T-cell (primary cell): ENCODE results near the gene UNC13C. TPM values are rescaled to one million over a fixed set of nuclear protein-coding genes. Genes with fewer than 3 reads are reported as not detected.

ENCODE experiments used
- ATAC-seq, 4 experiments: fragments of 200-7000 bp in 3 of 4; fragments of 150-1000 bp in 1 of 4; cut with Tn5 transposase; replicated peaks in 1 of 4; 1 replicate in 3 of 4; 2 replicates in 1 of 4; pipeline ENCODE4 v1.10.0; 2021; ENCODE audit warnings: moderate library complexity in 3 of 4, mild to moderate bottlenecking in 2 of 4, moderate number of reproducible peaks in 1 of 4
- CTCF ChIA-PET, 2 donors: fragments of 300-600 bp; sonication (Branson Sonifier 250); formaldehyde crosslinking; loops; one replicate each; lab custom pipeline; 2022; ENCODE audit warnings: antibody characterized with exemption in 2 of 2; lab: Charles Lee
- POLR2A ChIA-PET, 2 donors: fragments of 300-600 bp; sonication (Branson Sonifier 250); formaldehyde crosslinking; loops; one replicate each; lab custom pipeline; 2022; ENCODE audit warnings: antibody characterized with exemption in 2 of 2; lab: Charles Lee
- DNase-seq, 35 experiments: peaks; one replicate each; pipeline versions ENCODE4 v3.0.0 to v3.0.0-alpha.2; 2013 to 2023
- H3K27ac ChIP-seq: one replicate; pipeline ENCODE4 v1.5.1; 2013; ENCODE audit warnings: low read length
- H3K27me3 ChIP-seq, 2 experiments: replicated peaks in 1 of 2; 1 replicate in 1 of 2; 2 replicates in 1 of 2; pipeline versions ENCODE4 v1.6.1 to v1.7.0; 2013; ENCODE audit warnings: low read length in 1 of 2, mixed read lengths in 1 of 2; ENCODE audit not compliant: control insufficient read depth in 2 of 2, insufficient read depth in 2 of 2; ENCODE audit errors: extremely low read depth in 1 of 2
- H3K36me3 ChIP-seq, 2 donors: 1 replicate in 1 of 2; 2 replicates in 1 of 2; pipeline versions ENCODE4 v1.6.1 to v1.7.0; 2013; ENCODE audit warnings: low read length in 1 of 2; ENCODE audit not compliant: control insufficient read depth in 2 of 2, insufficient read depth in 1 of 2; ENCODE audit errors: extremely low read depth in 1 of 2
- H3K4me1 ChIP-seq, 2 experiments: 1 replicate in 1 of 2; 2 replicates in 1 of 2; pipeline versions ENCODE4 v1.6.1 to v1.7.0; 2013; ENCODE audit warnings: low read length in 2 of 2, mixed read lengths in 1 of 2; ENCODE audit not compliant: insufficient read depth in 2 of 2, control insufficient read depth in 1 of 2; ENCODE audit errors: extremely low read depth in 1 of 2
- H3K4me3 ChIP-seq, 2 donors: 1 replicate in 1 of 2; 2 replicates in 1 of 2; pipeline versions ENCODE4 v1.5.1 to v1.7.0; 2013; ENCODE audit warnings: mild to moderate bottlenecking in 2 of 2, low read length in 1 of 2, moderate library complexity in 1 of 2; ENCODE audit not compliant: control insufficient read depth in 1 of 2; ENCODE audit errors: extremely low read depth in 1 of 2
- H3K9me3 ChIP-seq: 2 replicates; pipeline ENCODE4 v1.7.0; 2013
- H3K27ac Mint-ChIP-seq, 2 donors: one replicate each; pipeline ENCODE4 v1.8.0; 2020 to 2021; ENCODE audit warnings: mild to moderate bottlenecking in 2 of 2, mixed read lengths in 2 of 2
- H3K27me3 Mint-ChIP-seq, 2 donors: one replicate each; pipeline ENCODE4 v1.8.0; 2021 to 2022; ENCODE audit warnings: mixed read lengths in 2 of 2
- H3K36me3 Mint-ChIP-seq: one replicate; pipeline ENCODE4 v1.8.0; 2021; ENCODE audit warnings: mixed read lengths
- H3K4me1 Mint-ChIP-seq, 3 donors: one replicate each; pipeline ENCODE4 v1.8.0; 2020 to 2022; ENCODE audit warnings: mixed read lengths in 3 of 3, mild to moderate bottlenecking in 1 of 3
- H3K4me3 Mint-ChIP-seq, 3 donors: one replicate each; pipeline ENCODE4 v1.8.0; 2020 to 2022; ENCODE audit warnings: mild to moderate bottlenecking in 3 of 3, mixed read lengths in 3 of 3, moderate library complexity in 3 of 3
- H3K9me3 Mint-ChIP-seq, 3 donors: one replicate each; pipeline ENCODE4 v1.8.0; 2020 to 2022; ENCODE audit warnings: mixed read lengths in 3 of 3
- WGBS: methylation state at CpG from one replicate; pipeline ENCODE4 v1.1.5; 2013; ENCODE audit warnings: missing lambda C conversion rate; ENCODE audit not compliant: insufficient coverage; 5-methylcytosine and 5-hydroxymethylcytosine counted together
- total RNA-seq, 35 experiments: library from RNA in 6 of 35; stranded (reverse) in 6 of 35; fragments of 120-200 nt in 1 of 35; gene quantifications; one replicate each; pipeline versions ENCODE4 v1.2.1 to v1.2.4 and lab custom pipeline; 2013 to 2026

The UNC13C gene
- total RNA-seq, 5 donors from 2014 or later (not counting 1 experiment from before 2014, with no cell fraction given), result not detected

- no peaks in the 10 kb centered on the region for H3K27me3 ChIP-seq
- no peak for ATAC-seq
- Mint-ChIP-seq H3K27ac (no peak overlapping the region), H3K4me3 (no peak overlapping the region), H3K4me1 (no peaks in the 10 kb centered on the region), H3K27me3 (no peaks in the 10 kb centered on the region), H3K9me3 (peaks cover 0 to 23% (median 10%) of the 10 kb centered on the region in 3 donors), H3K36me3 (no peaks in the 10 kb centered on the region)
- 76% methylated on average over 3 of the region's 4 CpGs for WGBS
- no peaks in the 10 kb centered on the region for H3K4me1 ChIP-seq
- no peaks in the 10 kb centered on the region for H3K36me3 ChIP-seq
- POLR2A ChIA-PET, result no interaction called here
- no peaks in the 10 kb centered on the region for H3K9me3 ChIP-seq
- no peak for DNase-seq
- H3K27ac ChIP-seq, result no peak overlapping the region
- no peak overlapping the region for H3K4me3 ChIP-seq
- CTCF ChIA-PET, result no interaction called here
Measured at GRCh38 chr15:54226455-54226854, 248.2 kb downstream of the UNC13C start.

- POLR2A ChIA-PET, result no interaction called here
- Mint-ChIP-seq H3K4me3 (no peak overlapping the region), H3K4me1 (no peaks in the 10 kb centered on the region), H3K27ac (no peak overlapping the region), H3K9me3 (peaks cover 0 to 18% (median 6%) of the 10 kb centered on the region in 3 donors), H3K27me3 (no peaks in the 10 kb centered on the region), H3K36me3 (no peaks in the 10 kb centered on the region)
- CTCF ChIA-PET, result no interaction called here
- Histone ChIP-seq H3K27ac (no peak overlapping the region), H3K9me3 (no peaks in the 10 kb centered on the region), H3K4me1 (no peaks in the 10 kb centered on the region), H3K36me3 (no peaks in the 10 kb centered on the region), H3K27me3 (no peaks in the 10 kb centered on the region), H3K4me3 (no peak overlapping the region)
- no peak for DNase-seq
- no peak for ATAC-seq
- 85% methylated on average over 4 of the region's 4 CpGs for WGBS
Measured at GRCh38 chr15:54227569-54227968, 249.3 kb downstream of the UNC13C start.

- ATAC-seq (no peak), DNase-seq (no peak)
- no peaks in the 10 kb centered on the region for H3K36me3 ChIP-seq
- CTCF ChIA-PET, result no interaction called here
- H3K4me1 ChIP-seq, result no peaks in the 10 kb centered on the region
- H3K27me3 Mint-ChIP-seq, result no peaks in the 10 kb centered on the region
- H3K27me3 ChIP-seq, result no peaks in the 10 kb centered on the region
- no peak overlapping the region for H3K4me3 ChIP-seq
- no peak overlapping the region for H3K27ac Mint-ChIP-seq
- no peak overlapping the region for H3K27ac ChIP-seq
- H3K4me3 Mint-ChIP-seq, result no peak overlapping the region
- H3K9me3 ChIP-seq, result no peaks in the 10 kb centered on the region
- no peaks in the 10 kb centered on the region for H3K36me3 Mint-ChIP-seq
- WGBS, result no CpG with 5 or more reads among the region's 3 CpGs
- H3K9me3 Mint-ChIP-seq, result no peaks in the 10 kb centered on the region
- H3K4me1 Mint-ChIP-seq, result no peaks in the 10 kb centered on the region
- POLR2A ChIA-PET, result no interaction called here
Measured at GRCh38 chr15:54250326-54250725, 272.1 kb downstream of the UNC13C start.

GRCh38 chr15:54256190-54256589 lies 277.9 kb downstream of the UNC13C start:
- Mint-ChIP-seq H3K4me1 (no peaks in the 10 kb centered on the region), H3K9me3 (no peaks in the 10 kb centered on the region), H3K4me3 (no peak overlapping the region), H3K36me3 (no peaks in the 10 kb centered on the region), H3K27ac (no peak overlapping the region), H3K27me3 (no peaks in the 10 kb centered on the region)
- DNase-seq (no peak), ATAC-seq (no peak)
- no peaks in the 10 kb centered on the region for H3K36me3 ChIP-seq
- H3K4me1 ChIP-seq, result no peaks in the 10 kb centered on the region
- no peak overlapping the region for H3K4me3 ChIP-seq
- no peaks in the 10 kb centered on the region for H3K9me3 ChIP-seq
- CTCF ChIA-PET, result no interaction called here
- H3K27me3 ChIP-seq, result no peaks in the 10 kb centered on the region
- no CpG with 5 or more reads among the region's 6 CpGs for WGBS
- POLR2A ChIA-PET, result no interaction called here
- H3K27ac ChIP-seq, result no peak overlapping the region

- no peaks in the 10 kb centered on the region for H3K36me3 ChIP-seq
- Mint-ChIP-seq H3K9me3 (peaks cover 0 to 3% (median 0%) of the 10 kb centered on the region in 3 donors), H3K4me3 (no peak overlapping the region), H3K27me3 (no peaks in the 10 kb centered on the region), H3K36me3 (no peaks in the 10 kb centered on the region), H3K4me1 (no peaks in the 10 kb centered on the region), H3K27ac (no peak overlapping the region)
- no peak overlapping the region for H3K4me3 ChIP-seq
- H3K4me1 ChIP-seq, result no peaks in the 10 kb centered on the region
- ChIA-PET POLR2A (no interaction called here), CTCF (no interaction called here)
- H3K27me3 ChIP-seq, result no peaks in the 10 kb centered on the region
- ATAC-seq (no peak), DNase-seq (no peak)
- no peaks in the 10 kb centered on the region for H3K9me3 ChIP-seq
- no peak overlapping the region for H3K27ac ChIP-seq
- 70% methylated on average over 2 of the region's 3 CpGs for WGBS
Measured at GRCh38 chr15:54273928-54274327, 295.7 kb downstream of the UNC13C start.

GRCh38 chr15:54277834-54278233 lies 299.6 kb downstream of the UNC13C start:
- whole genome bisulfite sequencing, result no CpG with 5 or more reads among the region's 4 CpGs
- peaks cover 0 to 5% (median 0%) of the 10 kb centered on the region in 3 donors for H3K9me3 Mint-ChIP-seq
- no peaks in the 10 kb centered on the region for H3K36me3 Mint-ChIP-seq
- no peaks in the 10 kb centered on the region for H3K27me3 Mint-ChIP-seq
- Histone ChIP-seq H3K27me3 (no peaks in the 10 kb centered on the region), H3K36me3 (no peaks in the 10 kb centered on the region), H3K4me3 (no peak overlapping the region), H3K27ac (no peak overlapping the region), H3K9me3 (no peaks in the 10 kb centered on the region), H3K4me1 (no peaks in the 10 kb centered on the region)
- DNase-seq, result no peak
- no peak overlapping the region for H3K27ac Mint-ChIP-seq
- ChIA-PET POLR2A (no interaction called here), CTCF (no interaction called here)
- H3K4me1 Mint-ChIP-seq, result no peaks in the 10 kb centered on the region
- H3K4me3 Mint-ChIP-seq, result no peak overlapping the region
- ATAC-seq, result no peak

- Mint-ChIP-seq H3K4me3 (no peak overlapping the region), H3K4me1 (no peaks in the 10 kb centered on the region), H3K9me3 (peaks cover 0 to 5% (median 0%) of the 10 kb centered on the region in 3 donors), H3K27me3 (no peaks in the 10 kb centered on the region), H3K27ac (no peak overlapping the region), H3K36me3 (no peaks in the 10 kb centered on the region)
- H3K27me3 ChIP-seq, result no peaks in the 10 kb centered on the region
- H3K36me3 ChIP-seq, result no peaks in the 10 kb centered on the region
- H3K4me3 ChIP-seq, result no peak overlapping the region
- DNase-seq (no peak), ATAC-seq (no peak)
- H3K4me1 ChIP-seq, result no peaks in the 10 kb centered on the region
- ChIA-PET POLR2A (no interaction called here), CTCF (no interaction called here)
- no peak overlapping the region for H3K27ac ChIP-seq
- no CpG with 5 or more reads among the region's 7 CpGs for WGBS
- H3K9me3 ChIP-seq, result no peaks in the 10 kb centered on the region
Measured at GRCh38 chr15:54280726-54281125, 302.5 kb downstream of the UNC13C start.
